K562 (cell line): ENCODE measurements around the gene FGF4.

Source experiments
- GABPA ChIP-seq: fragments of 200-800 bp; sonication (Bioruptor generic); conservative IDR thresholded peaks from 2 replicates; pipeline ENCODE4 v1.6.1; 2016; ENCODE audit warnings: low read depth, missing genetic modification characterization, missing compliant biosample characterization
- KLF6 ChIP-seq: fragments of 250-450 bp; sonication (Bioruptor Pico); IDR thresholded peaks from 2 replicates; pipeline ENCODE4 v1.4.0; 2020; ENCODE audit warnings: mild to moderate bottlenecking, moderate library complexity, borderline replicate concordance
- POLR2AphosphoS5 ChIP-seq: IDR thresholded peaks from 2 replicates; pipeline ENCODE4 v1.6.1; 2011; ENCODE audit warnings: mild to moderate bottlenecking, low read depth, low read length, moderate library complexity; ENCODE audit not compliant: control insufficient read depth, insufficient read depth
- SP2 ChIP-seq: IDR thresholded peaks from 2 replicates; pipeline ENCODE4 v1.6.1; 2011; ENCODE audit warnings: mild to moderate bottlenecking, low read depth, low read length, moderate library complexity; ENCODE audit not compliant: poor library complexity, severe bottlenecking; ENCODE audit errors: extremely low read depth
- SRSF9 ChIP-seq: fragments of 200-400 bp; formaldehyde crosslinking; IDR thresholded peaks from 2 replicates; pipeline ENCODE4 v1.6.1; 2017; ENCODE audit warnings: low read depth, low read length, borderline replicate concordance
- YBX1 ChIP-seq: fragments of 450-650 bp; IDR thresholded peaks from 2 replicates; pipeline ENCODE4 v1.7.1; 2016; ENCODE audit warnings: mild to moderate bottlenecking
- ZZZ3 ChIP-seq: fragments of 450-650 bp; IDR thresholded peaks from 2 replicates; pipeline ENCODE4 v1.6.1; 2016; ENCODE audit warnings: antibody characterized with exemption, mild to moderate bottlenecking, moderate library complexity
- TF ChIP-seq, protein P1 (sequence below), 2 experiments: fragments of 450-650 bp in 1 of 2; IDR thresholded peaks; 2 replicates each; pipeline ENCODE4 v1.6.1; 2011 to 2017; ENCODE audit warnings: low read depth in 2 of 2, antibody characterized with exemption in 1 of 2, borderline replicate concordance in 1 of 2, low read length in 1 of 2, mild to moderate bottlenecking in 1 of 2, mixed read lengths in 1 of 2; ENCODE audit not compliant: control insufficient read depth in 1 of 2
- TF ChIP-seq, protein P2 (sequence below), 2 experiments: IDR thresholded peaks; 2 replicates each; pipeline ENCODE4 v1.6.1; 2011; ENCODE audit warnings: borderline replicate concordance in 1 of 2, control low read depth in 1 of 2, low read depth in 1 of 2, low read length in 1 of 2, mild to moderate bottlenecking in 1 of 2, mixed read lengths in 1 of 2, moderate library complexity in 1 of 2; ENCODE audit not compliant: insufficient read depth in 1 of 2, insufficient read length in 1 of 2, poor library complexity in 1 of 2, severe bottlenecking in 1 of 2; ENCODE audit errors: extremely low read depth in 1 of 2

DNA sequence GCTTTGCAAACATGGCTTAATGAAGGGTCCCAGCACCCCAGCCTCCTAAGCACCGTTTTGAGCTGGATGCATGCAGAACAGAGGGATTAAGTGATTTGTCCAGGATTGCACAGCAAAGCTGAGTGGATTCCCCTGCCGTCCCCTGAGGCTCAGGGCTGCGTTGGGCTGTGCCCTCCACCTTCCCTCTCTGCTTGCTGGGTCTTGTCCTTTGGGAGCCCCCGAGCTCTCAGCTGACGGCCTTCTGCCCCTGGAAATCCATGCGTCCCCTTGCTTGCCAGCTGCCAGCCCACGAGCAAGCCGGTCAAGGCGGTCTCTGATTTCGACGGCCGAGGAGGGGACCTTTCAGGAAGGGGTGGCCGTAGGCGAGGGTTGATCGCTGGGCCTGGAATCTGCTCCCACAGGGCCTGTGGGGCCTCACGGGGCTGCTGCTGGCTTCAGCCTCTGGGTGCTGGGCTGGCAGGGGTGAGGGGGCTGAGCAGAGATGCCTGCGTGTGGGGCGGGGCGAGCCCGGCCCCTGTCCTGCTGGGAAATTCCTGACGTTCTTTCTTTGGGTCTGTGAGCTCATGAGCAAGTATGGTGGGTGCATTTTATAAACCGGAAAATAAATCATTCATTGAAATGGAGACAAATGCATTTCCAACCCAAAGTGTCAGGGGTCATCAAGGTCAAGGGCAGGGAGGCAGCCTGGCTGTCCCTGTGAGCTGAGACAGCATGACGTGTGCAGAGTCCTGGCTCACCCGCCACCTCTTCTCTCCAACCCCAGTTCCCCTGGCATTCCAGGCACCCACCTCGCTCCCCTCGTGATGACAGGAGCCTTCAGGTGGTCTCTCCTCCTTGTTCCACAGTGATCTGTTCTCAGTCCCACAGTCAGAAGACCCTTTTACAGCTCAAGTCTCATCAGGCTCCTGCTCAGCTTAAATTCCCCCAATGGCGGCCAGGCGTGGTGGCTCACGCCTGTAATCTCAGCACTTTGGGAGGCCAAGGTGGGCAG, 28.1 kb downstream of the FGF4 start:
- TF ChIP-seq, protein P1, sequence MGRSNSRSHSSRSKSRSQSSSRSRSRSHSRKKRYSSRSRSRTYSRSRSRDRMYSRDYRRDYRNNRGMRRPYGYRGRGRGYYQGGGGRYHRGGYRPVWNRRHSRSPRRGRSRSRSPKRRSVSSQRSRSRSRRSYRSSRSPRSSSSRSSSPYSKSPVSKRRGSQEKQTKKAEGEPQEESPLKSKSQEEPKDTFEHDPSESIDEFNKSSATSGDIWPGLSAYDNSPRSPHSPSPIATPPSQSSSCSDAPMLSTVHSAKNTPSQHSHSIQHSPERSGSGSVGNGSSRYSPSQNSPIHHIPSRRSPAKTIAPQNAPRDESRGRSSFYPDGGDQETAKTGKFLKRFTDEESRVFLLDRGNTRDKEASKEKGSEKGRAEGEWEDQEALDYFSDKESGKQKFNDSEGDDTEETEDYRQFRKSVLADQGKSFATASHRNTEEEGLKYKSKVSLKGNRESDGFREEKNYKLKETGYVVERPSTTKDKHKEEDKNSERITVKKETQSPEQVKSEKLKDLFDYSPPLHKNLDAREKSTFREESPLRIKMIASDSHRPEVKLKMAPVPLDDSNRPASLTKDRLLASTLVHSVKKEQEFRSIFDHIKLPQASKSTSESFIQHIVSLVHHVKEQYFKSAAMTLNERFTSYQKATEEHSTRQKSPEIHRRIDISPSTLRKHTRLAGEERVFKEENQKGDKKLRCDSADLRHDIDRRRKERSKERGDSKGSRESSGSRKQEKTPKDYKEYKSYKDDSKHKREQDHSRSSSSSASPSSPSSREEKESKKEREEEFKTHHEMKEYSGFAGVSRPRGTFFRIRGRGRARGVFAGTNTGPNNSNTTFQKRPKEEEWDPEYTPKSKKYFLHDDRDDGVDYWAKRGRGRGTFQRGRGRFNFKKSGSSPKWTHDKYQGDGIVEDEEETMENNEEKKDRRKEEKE (IDR thresholded peaks at IDR 0.05; ENCODE audit: borderline replicate concordance in 1 of 2, control insufficient read depth in 1 of 2, low read depth in 2 of 2, low read length in 1 of 2), result no peak
- TF ChIP-seq GABPA (tag) (no peak), POLR2AphosphoS5 (no peak), YBX1 (no peak), KLF6 (CRISPR knock-in tag) (no peak), ZZZ3 (no peak), SRSF9 (no peak), SP2 (no peak)
- TF ChIP-seq, protein P2, sequence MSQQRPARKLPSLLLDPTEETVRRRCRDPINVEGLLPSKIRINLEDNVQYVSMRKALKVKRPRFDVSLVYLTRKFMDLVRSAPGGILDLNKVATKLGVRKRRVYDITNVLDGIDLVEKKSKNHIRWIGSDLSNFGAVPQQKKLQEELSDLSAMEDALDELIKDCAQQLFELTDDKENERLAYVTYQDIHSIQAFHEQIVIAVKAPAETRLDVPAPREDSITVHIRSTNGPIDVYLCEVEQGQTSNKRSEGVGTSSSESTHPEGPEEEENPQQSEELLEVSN (IDR thresholded peaks at IDR 0.05; ENCODE audit: borderline replicate concordance in 1 of 2, extremely low read depth in 1 of 2, insufficient read depth in 1 of 2, insufficient read length in 1 of 2, low read depth in 1 of 2, low read length in 1 of 2, poor library complexity in 1 of 2, severe bottlenecking in 1 of 2), result no peak
